GM06990 (cell line): ENCODE measurements around the gene LCNL1.

Experiments
- DNase-seq: peaks from one replicate; pipeline ENCODE4 v3.0.0-alpha.2; 2011; ENCODE audit not compliant: insufficient read length; ENCODE audit errors: extremely low read depth
- H3K27me3 ChIP-seq: replicated peaks from 2 replicates; pipeline ENCODE4 v1.6.0; 2011; ENCODE audit warnings: low read length; ENCODE audit not compliant: control insufficient read depth, insufficient read depth
- H3K36me3 ChIP-seq: 2 replicates; pipeline ENCODE4 v1.5.1; 2011; ENCODE audit warnings: low read length; ENCODE audit not compliant: control insufficient read depth, insufficient read depth
- H3K4me3 ChIP-seq: replicated peaks from 2 replicates; pipeline ENCODE4 v1.5.1; 2011; ENCODE audit warnings: low read depth, mild to moderate bottlenecking, control low read depth, low read length
- TF ChIP-seq, protein P1 (sequence below): IDR thresholded peaks from 2 replicates; pipeline ENCODE4 v1.5.1; 2011; ENCODE audit warnings: low read length, control low read depth, mild to moderate bottlenecking, inconsistent platforms; ENCODE audit not compliant: insufficient read depth, poor library complexity, severe bottlenecking

The LCNL1 gene

DNA sequence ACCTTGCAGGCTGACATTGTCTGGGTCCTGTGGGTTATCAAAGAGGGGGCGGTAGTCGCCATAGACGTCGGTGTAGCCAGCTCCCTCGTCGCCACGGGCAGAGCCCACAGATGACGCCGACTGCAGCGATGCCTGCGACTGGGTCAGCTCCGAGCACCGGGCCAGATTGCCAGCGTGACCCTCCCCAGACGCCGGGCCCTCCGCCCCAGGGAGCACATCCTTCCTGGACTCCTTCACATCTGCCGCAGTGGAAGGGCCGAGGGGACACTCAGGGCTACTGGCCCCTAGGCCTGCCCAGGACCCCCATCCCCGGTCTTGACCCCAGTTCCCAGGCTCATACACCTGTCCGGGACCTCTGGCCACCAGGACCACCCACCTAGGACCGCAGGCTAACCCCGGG lies 31.4 kb downstream of the LCNL1 start:
- no peak for DNase-seq
- TF ChIP-seq, protein P1, sequence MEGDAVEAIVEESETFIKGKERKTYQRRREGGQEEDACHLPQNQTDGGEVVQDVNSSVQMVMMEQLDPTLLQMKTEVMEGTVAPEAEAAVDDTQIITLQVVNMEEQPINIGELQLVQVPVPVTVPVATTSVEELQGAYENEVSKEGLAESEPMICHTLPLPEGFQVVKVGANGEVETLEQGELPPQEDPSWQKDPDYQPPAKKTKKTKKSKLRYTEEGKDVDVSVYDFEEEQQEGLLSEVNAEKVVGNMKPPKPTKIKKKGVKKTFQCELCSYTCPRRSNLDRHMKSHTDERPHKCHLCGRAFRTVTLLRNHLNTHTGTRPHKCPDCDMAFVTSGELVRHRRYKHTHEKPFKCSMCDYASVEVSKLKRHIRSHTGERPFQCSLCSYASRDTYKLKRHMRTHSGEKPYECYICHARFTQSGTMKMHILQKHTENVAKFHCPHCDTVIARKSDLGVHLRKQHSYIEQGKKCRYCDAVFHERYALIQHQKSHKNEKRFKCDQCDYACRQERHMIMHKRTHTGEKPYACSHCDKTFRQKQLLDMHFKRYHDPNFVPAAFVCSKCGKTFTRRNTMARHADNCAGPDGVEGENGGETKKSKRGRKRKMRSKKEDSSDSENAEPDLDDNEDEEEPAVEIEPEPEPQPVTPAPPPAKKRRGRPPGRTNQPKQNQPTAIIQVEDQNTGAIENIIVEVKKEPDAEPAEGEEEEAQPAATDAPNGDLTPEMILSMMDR = no peak
- H3K27me3 ChIP-seq = no peaks in the 10 kb centered on the region
- no peaks in the 10 kb centered on the region for H3K36me3 ChIP-seq
- no peak overlapping the region for H3K4me3 ChIP-seq

DNA sequence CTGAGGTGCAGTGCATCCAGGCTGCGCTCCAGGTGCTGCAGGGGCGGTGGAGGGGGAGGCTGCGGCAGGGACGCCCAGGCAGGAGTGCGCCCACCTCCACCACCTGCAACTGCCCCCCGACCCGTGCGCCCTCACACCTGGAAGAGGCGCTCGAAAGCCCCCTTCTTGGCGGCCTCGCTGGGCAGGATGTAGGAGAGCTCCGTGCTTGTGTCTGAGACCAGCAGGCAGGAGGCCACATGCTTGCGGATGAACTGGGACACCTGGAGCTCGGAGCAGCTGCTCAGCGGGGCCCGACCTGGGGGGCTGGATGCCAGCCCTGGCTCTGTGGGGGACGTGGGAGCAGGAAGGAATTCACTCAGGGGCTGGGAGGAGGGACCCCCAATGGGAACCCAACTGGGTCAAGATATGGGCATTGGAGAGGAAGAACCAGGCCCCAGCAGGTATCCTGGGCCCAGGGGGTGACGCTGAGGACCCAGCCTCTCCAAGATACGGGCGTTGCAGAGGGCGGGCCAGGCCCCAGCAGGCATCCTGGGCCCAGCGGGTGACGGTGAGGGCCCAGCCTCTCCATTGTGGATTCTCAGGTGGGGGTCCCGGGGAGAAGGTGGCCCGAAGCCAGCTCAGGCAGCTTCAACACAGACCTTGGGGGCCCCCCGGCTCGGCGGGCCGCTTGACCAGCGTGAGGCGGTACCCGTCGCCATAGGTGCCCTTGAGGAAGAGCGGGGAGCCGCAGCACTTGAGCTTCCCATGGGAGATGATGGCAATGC lies 32.2 kb downstream of the LCNL1 start:
- no peaks in the 10 kb centered on the region for H3K27me3 ChIP-seq
- TF ChIP-seq, protein P1 = no peak
- no peak overlapping the region for H3K4me3 ChIP-seq
- no peaks in the 10 kb centered on the region for H3K36me3 ChIP-seq
- DNase-seq = no peak

DNA sequence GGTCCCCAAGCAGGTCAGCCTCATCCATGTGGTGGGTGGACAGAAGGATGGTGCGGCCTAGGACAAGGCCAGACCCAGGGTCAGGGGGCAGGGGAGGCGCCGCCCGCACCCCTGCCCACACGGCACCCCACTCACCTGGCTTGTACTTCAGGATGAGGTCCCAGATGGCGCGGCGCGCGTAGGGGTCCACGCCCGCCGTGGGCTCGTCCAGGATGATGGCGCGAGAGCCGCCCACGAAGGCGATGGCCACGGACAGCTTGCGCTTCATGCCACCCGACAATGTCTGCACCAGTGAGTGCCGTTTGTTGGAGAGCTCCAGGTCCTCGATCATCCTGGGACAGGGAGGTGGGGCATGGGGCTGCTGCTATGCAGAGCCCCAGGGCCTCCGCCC lies 32.7 kb downstream of the LCNL1 start:
- no peak for DNase-seq
- no peaks in the 10 kb centered on the region for H3K36me3 ChIP-seq

DNA sequence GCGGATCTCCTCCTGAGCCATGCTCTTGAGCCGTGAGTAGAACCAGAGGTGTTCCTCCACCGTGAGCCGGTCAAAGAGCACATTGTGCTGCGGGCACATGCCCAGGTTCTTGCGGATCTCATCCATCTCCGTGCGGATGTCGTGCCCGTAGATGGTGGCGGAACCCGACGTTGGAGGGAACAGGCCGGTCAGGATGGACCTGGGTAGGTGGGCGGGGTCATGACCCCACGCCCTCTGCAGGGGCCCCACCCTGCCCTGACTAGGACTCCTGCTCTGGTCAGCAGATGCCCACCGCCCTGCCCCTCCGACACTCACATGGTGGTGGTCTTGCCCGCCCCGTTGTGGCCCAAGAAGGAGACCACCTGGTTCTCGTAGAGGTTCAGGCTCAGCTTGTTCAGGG lies 33.2 kb downstream of the LCNL1 start:
- TF ChIP-seq, protein P1 = no peak
- Histone ChIP-seq H3K36me3 (no peaks in the 10 kb centered on the region), H3K4me3 (no peak overlapping the region), H3K27me3 (no peaks in the 10 kb centered on the region)
- DNase-seq = no peak

More for the DNA sequence above, 32.7 kb downstream of the LCNL1 start:
- Histone ChIP-seq H3K4me3 (no peak overlapping the region), H3K27me3 (no peaks in the 10 kb centered on the region)
- TF ChIP-seq, protein P1 = no peak

DNA sequence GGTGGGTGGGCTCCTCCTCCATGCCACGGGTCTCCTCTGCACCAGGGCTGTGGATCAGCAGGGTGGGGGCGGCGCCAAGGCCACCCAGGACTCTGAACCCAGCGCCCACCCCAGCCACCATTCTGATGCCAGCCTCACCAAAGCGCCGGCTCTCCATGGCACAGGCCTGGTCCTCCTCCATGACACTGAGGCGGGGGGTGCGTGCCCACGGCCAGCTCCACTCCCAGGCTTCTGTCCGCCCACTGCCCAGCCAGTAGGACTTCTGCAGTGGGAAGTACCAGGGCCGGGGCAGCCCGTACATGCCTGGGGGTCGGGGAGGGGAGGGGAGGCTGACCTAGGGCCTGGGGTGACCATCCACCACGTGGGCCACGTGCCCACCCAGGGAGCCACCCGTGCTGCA lies 33.6 kb downstream of the LCNL1 start:
- no peak overlapping the region for H3K4me3 ChIP-seq
- TF ChIP-seq, protein P1 = no peak
- no peak for DNase-seq
- H3K36me3 ChIP-seq = no peaks in the 10 kb centered on the region
- no peaks in the 10 kb centered on the region for H3K27me3 ChIP-seq
